ENCODE data around the gene TENT4B.

- no peak for TF ChIP-seq CTCF (IDR thresholded peaks at IDR 0.05)
- no peak for TF ChIP-seq EP300 (IDR thresholded peaks at IDR 0.05)
- no peak for TF ChIP-seq POLR2AphosphoS5 (IDR thresholded peaks at IDR 0.05)
- TF ChIP-seq POLR2A (IDR thresholded peaks at IDR 0.05), result no peak
Measured at GRCh38 chr16:50126183-50126582, 26.9 kb upstream of the TENT4B start.

Measured in upper lobe of left lung (tissue), 4 donors.